GM20000 (cell line): ENCODE measurements around the gene KRTAP22-1.

Experiments used
- DNase-seq: peaks from one replicate; pipeline ENCODE4 v3.0.0; 2012; ENCODE audit warnings: low spot score
- TF ChIP-seq, protein P1 (sequence below): IDR thresholded peaks from 2 replicates; pipeline ENCODE4 v1.5.1; 2012; ENCODE audit warnings: mild to moderate bottlenecking, control low read depth; ENCODE audit errors: extremely low read depth, missing control alignments

KRTAP22-1 gene

DNA sequence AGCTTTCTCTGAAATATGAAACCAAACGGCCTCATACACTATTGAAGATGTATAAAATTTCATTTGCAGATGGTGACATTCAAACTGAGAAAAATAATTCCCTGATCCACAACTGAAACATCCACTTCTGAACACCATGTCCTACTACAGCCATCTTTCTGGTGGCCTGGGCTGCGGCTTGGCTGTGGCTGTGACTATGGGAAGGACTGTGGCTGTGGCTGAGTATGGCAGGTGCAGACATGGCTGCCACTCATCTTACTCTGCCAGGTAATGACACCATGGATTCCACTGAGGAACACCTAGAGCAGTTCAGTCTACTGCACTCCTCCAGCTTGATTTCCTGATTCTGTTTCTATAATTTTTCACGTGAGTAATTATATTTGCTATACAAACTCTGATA, 19.6 kb downstream of the KRTAP22-1 start, which contains the start of gene KRTAP20-4:
KRTAP20-4 (plus strand) TSS at position 106 of the 400 bp plus-strand sequence.
- TF ChIP-seq, protein P1, sequence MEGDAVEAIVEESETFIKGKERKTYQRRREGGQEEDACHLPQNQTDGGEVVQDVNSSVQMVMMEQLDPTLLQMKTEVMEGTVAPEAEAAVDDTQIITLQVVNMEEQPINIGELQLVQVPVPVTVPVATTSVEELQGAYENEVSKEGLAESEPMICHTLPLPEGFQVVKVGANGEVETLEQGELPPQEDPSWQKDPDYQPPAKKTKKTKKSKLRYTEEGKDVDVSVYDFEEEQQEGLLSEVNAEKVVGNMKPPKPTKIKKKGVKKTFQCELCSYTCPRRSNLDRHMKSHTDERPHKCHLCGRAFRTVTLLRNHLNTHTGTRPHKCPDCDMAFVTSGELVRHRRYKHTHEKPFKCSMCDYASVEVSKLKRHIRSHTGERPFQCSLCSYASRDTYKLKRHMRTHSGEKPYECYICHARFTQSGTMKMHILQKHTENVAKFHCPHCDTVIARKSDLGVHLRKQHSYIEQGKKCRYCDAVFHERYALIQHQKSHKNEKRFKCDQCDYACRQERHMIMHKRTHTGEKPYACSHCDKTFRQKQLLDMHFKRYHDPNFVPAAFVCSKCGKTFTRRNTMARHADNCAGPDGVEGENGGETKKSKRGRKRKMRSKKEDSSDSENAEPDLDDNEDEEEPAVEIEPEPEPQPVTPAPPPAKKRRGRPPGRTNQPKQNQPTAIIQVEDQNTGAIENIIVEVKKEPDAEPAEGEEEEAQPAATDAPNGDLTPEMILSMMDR = no peak
- DNase-seq = no peak

DNA sequence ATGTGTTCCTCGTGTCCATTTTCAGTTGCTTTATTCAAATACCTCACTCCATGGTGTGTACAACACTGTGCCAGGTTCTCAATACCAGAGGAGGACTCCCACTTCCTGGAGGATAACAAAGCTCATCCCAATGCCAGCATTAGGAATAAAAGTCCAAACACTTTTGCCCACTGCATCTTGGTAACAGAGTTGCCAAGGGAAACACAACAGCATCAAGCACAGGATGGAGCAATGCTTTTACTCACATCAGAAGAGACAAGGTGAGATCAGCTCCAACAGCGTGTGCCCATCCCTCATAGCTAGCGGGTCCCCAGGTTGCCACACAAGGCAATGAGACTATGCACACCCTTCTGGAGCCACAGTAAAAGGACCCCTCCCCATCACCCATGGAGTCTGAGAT, 22.5 kb downstream of the KRTAP22-1 start:
- DNase-seq = no peak
- TF ChIP-seq, protein P1 = no peak

DNA sequence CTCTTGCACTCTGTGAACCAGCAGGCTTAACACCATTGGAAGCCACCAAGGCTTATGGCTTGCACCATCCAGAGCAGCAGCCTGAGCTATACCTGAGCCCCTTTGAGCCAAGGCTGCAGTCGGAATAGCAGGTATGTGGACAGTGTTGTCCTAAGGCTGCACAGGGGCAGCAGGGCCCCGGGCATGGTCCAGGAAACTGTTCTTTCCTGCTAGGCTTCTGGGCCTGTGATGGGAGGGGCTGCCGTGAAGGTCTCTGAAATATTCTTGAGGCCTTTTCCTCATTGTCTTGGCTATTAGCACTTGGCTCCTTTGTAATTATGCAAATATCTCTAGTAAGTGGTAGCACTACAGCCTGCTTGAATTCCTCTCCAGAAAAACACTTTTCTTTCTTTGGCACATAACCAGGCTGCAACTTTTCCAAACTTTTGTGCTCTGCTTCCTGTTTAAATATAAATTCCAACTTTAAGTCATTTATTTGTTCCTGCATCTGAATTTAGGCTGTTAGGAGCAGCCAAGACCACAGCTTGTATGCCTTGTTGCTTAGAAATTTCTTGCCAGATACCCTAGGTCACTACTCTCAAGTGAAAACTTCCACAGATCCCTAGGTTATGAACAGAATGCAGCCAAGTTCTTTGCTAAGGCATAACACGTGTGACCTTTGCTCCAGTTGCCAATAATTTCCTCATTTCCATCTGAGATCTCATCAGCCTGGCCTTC, 24.7 kb downstream of the KRTAP22-1 start:
- TF ChIP-seq, protein P1 = no peak
- DNase-seq = no peak

DNA sequence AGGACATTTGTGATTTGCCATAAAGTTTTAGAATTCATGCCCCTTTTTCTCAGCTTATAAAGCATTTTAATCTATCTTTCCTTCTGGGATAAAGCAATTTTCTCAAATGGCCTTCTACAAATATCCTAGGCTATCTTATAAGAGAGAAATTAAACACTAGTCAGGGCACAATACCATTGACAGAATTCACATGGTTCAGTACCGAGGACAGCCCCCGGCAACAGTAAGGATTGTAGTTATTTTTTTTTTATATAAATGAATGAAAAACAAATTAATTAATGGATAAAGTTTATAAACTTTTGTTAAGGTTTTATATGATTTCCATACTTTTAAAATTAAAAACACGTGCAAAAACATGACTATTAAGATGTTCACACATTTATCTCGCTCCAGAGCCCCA, 27.2 kb downstream of the KRTAP22-1 start:
- DNase-seq = no peak
- TF ChIP-seq, protein P1 = no peak

DNA sequence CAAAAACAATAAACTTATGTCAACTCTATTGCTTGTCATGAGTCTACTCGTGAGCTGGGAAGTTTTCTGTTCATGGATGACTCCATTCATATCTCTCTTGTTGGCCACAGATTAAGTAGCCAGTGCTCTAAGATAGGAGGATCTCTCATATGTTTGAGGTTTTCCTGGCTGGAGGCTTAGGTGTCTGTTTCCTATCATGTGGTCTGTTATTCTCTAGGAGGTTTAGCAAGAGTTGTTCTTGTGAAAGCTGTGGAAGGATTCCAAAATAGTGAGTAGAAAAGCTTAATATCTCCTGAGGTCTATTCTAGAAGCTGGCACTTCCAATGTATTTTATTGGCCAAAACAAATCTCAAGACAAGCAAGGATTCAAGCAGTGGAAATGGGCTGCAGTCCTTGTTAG, 28.3 kb downstream of the KRTAP22-1 start:
- TF ChIP-seq, protein P1 = no peak
- no peak for DNase-seq

DNA sequence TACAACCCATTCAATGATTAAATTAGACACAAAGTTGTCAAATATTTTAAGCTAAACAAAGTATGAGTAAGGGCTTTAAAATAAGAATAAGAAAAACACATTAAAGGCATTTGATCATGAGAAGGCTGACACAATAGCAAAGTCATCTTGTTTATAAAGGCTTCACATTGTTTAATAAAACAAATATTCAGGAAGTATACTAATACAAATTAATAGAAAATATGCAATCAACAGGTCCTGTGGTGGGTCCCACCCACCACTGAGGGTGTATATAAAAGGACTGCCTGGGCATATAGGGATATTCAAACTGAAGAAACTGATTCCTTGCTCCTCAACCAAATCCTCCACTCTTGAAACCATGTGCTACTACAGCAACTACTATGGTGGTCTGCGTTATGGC, 34.0 kb downstream of the KRTAP22-1 start, which contains the start of gene KRTAP20-2:
KRTAP20-2 (plus strand) TSS at position 301 of the 400 bp plus-strand sequence; CDS start at position 359, 58 bp downstream.
- DNase-seq = no peak
- TF ChIP-seq, protein P1 = no peak

DNA sequence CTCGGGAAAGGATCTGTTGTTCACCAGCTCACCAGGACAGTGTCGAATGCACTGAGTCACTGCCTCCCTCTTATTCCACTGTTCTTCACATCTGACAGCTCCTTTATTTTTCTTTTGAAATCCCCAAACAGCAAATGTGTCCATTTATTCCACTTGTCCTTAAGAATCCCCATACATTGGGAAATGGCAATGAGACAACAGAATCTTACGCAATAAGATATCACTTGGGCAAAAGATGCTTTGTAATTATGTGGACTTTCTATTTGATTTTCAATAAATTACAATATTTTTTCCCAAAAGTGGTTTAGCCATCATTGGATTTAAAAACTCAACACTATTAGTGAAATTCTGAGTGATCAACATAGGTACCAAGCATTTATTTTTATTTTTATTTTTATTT, 37.8 kb downstream of the KRTAP22-1 start:
- TF ChIP-seq, protein P1 = no peak

More for the DNA sequence above, 37.8 kb downstream of the KRTAP22-1 start:
- no peak for DNase-seq
